Dendritic cell treated with granulocyte-macrophage colony-stimulating factor and Interleukin-4, amounts not matched to agents 40 ng/mL and 50 ng/mL, for 4 days (primary cell): ENCODE results near the gene GBP4.

Experiments used
- H3K27ac Mint-ChIP-seq: one replicate; pipeline ENCODE4 v1.8.0; 2022; ENCODE audit warnings: mild to moderate bottlenecking, mixed read lengths
- H3K27me3 Mint-ChIP-seq: one replicate; pipeline ENCODE4 v1.8.0; 2022; ENCODE audit warnings: mild to moderate bottlenecking, mixed read lengths
- H3K36me3 Mint-ChIP-seq: one replicate; pipeline ENCODE4 v1.8.0; 2022; ENCODE audit warnings: low read depth, mixed read lengths
- H3K4me1 Mint-ChIP-seq: one replicate; pipeline ENCODE4 v1.8.0; 2022; ENCODE audit warnings: low read depth, mixed read lengths
- H3K4me3 Mint-ChIP-seq: one replicate; pipeline ENCODE4 v1.8.0; 2022; ENCODE audit warnings: mild to moderate bottlenecking, moderate library complexity, mixed read lengths
- H3K9me3 Mint-ChIP-seq: one replicate; pipeline ENCODE4 v1.8.0; 2022; ENCODE audit warnings: mixed read lengths
- intact Hi-C: fragments of 100-400 bp; cut with micrococcal nuclease; formaldehyde crosslinking; loops from one replicate; pipeline ENCODE4 v1.15.0; 2022

The GBP4 gene

GRCh38 chr1:89151047-89151446 lies 47.7 kb downstream of the GBP4 start:
- Mint-ChIP-seq H3K36me3 (no peaks in the 10 kb centered on the region), H3K27me3 (no peaks in the 10 kb centered on the region), H3K4me3 (no peak overlapping the region), H3K27ac (no peak overlapping the region), H3K4me1 (peaks cover 11% of the 10 kb centered on the region), H3K9me3 (peaks cover 1% of the 10 kb centered on the region)
- intact Hi-C loops = no loop called here

DNA sequence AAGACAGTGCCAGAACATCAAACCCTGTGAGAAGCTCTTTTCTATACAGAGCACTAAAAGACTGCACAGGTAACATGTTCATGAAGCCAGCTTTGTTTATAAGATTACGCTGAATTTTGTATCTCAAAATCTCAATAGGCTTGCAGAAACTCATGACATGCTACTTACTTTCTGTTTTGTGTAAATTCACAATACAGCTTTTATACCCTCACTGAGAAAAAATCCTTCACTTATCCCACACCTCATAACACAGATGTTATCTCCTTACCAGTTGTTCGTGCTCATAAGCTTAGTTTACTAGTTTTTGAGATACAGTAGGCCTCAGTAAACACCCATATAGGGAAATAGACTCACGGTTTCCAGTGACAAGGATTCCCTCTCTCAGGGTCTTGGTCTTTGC lies 48.8 kb downstream of the GBP4 start:
- no peak overlapping the region for H3K4me3 Mint-ChIP-seq
- no peaks in the 10 kb centered on the region for H3K36me3 Mint-ChIP-seq
- intact Hi-C loops = no loop called here
- peaks cover 11% of the 10 kb centered on the region for H3K4me1 Mint-ChIP-seq
- no peak overlapping the region for H3K27ac Mint-ChIP-seq
- no peaks in the 10 kb centered on the region for H3K9me3 Mint-ChIP-seq
- H3K27me3 Mint-ChIP-seq = no peaks in the 10 kb centered on the region

DNA sequence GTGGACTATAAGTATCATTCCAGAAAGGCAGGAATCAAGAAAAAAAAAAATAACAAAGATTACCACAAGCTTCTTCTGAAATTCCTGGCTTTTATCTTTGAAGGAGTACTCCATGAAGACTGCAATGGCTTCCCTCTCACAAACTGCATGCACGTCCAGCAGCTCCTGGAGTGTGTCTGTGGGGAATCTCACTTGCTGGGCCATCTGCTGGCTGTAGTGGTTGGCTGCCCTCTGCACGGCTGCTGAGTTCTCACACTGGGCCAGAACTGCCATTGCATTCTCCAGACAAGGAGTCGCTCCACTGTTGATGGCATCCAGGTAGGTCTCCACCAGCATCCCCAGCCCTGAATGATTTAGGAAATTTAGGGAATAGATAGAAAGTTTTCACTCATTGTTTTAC lies 49.5 kb downstream of the GBP4 start:
- no peak overlapping the region for H3K27ac Mint-ChIP-seq
- H3K27me3 Mint-ChIP-seq = no peaks in the 10 kb centered on the region
- H3K4me3 Mint-ChIP-seq = no peak overlapping the region
- no peaks in the 10 kb centered on the region for H3K9me3 Mint-ChIP-seq
- peaks cover 11% of the 10 kb centered on the region for H3K4me1 Mint-ChIP-seq
- intact Hi-C loops = no loop called here
- H3K36me3 Mint-ChIP-seq = no peaks in the 10 kb centered on the region

DNA sequence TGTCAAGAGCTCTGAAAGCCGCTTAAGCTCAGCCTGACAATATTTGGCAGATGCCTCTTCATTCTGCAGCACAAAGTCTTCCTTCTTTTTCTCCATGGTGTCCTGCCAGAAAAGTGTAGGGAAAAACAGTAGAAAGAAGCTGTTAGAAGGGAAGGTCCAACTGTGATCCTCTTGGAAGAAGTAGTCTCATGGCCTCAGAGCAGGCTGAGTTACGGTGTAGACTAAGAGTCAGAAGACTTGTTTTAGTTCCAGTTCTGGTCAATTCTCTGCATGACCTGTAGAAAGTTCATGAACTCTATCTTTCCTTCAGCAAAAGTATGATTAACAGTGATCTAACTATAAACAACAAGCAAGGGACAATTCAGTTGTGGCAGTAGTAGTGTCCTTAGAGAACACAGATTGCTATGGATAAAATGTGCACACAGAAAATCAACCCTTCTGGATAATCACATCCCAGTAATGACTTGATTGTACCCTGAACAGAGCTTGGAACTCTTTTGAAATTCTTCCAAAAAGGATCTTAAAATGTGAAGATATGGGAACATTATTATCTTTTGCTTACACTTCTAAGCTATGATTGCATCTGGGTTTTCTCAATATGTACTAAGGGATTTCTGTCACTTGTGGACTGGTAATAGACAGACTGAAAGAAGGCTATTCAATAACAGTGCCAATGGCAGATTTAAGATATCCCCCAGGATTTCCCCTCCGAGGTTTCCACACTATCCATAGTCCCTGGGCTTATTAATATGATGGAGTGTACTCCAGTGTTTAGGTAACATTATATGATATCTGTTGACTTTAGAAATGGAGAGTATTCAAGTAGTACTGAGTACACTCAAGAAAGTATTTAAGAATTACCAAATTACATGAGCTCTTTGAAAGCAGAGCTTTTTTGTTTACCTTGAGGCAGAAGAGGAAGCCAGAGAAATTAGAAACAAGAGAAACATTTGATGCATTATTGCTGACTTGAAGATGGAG lies 50.8 kb downstream of the GBP4 start:
- Mint-ChIP-seq H3K36me3 (no peaks in the 10 kb centered on the region), H3K4me1 (peaks cover 6% of the 10 kb centered on the region), H3K4me3 (no peak overlapping the region), H3K9me3 (no peaks in the 10 kb centered on the region), H3K27ac (no peak overlapping the region), H3K27me3 (no peaks in the 10 kb centered on the region)
- intact Hi-C loops = no loop called here

DNA sequence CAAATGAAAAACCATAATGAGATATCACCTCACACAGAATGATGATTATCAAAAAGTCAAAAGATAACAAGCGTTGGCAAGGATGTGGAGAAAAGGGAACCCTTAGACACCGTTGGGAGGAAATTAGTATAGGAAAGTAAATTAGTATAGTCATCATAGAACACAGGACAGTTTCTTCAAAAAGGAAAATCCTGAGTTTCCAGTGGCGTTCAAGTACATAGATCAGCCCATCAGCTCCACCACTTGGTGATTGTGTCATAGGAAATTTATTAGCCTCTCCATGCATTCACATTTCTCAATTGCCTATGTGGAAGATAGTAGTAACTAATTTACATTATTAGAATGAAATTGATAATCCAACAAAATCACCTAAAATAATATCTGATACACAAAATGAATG lies 52.0 kb downstream of the GBP4 start:
- Mint-ChIP-seq H3K9me3 (no peaks in the 10 kb centered on the region), H3K4me3 (no peak overlapping the region), H3K4me1 (peaks cover 6% of the 10 kb centered on the region), H3K27me3 (no peaks in the 10 kb centered on the region), H3K36me3 (no peaks in the 10 kb centered on the region), H3K27ac (no peak overlapping the region)
- intact Hi-C loops = no loop called here

- Mint-ChIP-seq H3K27me3 (no peaks in the 10 kb centered on the region), H3K4me3 (no peak overlapping the region), H3K4me1 (no peaks in the 10 kb centered on the region), H3K9me3 (peaks cover 2% of the 10 kb centered on the region), H3K36me3 (no peaks in the 10 kb centered on the region), H3K27ac (no peak overlapping the region)
- intact Hi-C loops = no loop called here
Measured at GRCh38 chr1:89143484-89143883, 55.3 kb downstream of the GBP4 start.

DNA sequence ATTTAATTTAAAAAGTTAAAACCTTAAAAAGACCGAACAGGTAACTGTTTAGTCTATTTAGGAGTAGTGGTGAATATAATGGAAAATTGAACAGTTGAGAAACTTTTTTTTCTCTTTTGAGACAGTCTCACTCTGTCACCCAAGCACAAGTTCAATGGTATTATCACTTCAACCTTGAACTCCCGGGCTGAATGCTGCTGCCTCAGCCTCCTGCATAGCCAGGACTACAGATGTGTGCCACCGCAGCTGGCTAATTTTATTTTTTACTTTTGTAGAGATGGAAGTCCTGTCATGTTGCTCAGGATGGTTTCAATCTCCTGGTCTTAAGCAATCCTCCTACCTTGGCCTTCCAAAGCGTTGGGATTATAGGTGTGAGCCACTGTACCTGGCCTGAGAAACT lies 56.6 kb downstream of the GBP4 start:
- H3K4me1 Mint-ChIP-seq = no peaks in the 10 kb centered on the region
- no peak overlapping the region for H3K4me3 Mint-ChIP-seq
- intact Hi-C loops = no loop called here
- peaks cover 9% of the 10 kb centered on the region for H3K9me3 Mint-ChIP-seq
- H3K27me3 Mint-ChIP-seq = no peaks in the 10 kb centered on the region
- H3K27ac Mint-ChIP-seq = no peak overlapping the region
- H3K36me3 Mint-ChIP-seq = no peaks in the 10 kb centered on the region

DNA sequence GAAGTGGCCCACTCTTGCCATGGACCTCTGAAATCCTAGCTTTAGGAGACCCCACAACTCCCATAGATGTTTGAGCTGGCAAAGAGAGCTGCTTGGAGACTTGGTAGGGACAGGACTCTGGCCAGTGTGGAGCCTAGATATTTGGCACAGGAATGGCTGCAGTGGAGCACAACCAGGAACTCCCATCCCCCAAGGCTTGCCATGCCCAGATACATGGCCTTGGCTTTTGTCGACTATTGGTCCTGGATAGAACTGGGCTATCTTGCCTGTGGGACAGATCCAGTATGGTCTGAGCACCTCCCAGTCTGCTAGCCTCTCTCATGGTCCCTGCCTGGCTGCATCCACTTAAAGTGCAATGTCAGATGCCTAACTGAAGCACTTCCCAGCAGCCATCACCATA lies 65.0 kb downstream of the GBP4 start:
- no peaks in the 10 kb centered on the region for H3K36me3 Mint-ChIP-seq
- no peaks in the 10 kb centered on the region for H3K27me3 Mint-ChIP-seq
- peaks cover 22% of the 10 kb centered on the region for H3K4me1 Mint-ChIP-seq
- H3K9me3 Mint-ChIP-seq = peaks cover 9% of the 10 kb centered on the region
- intact Hi-C loops = no loop called here
- H3K4me3 Mint-ChIP-seq = no peak overlapping the region
- H3K27ac Mint-ChIP-seq = no peak overlapping the region
